Airway epithelial cell (primary cell): ENCODE results near the gene PRC1. TPM values are rescaled to one million over a fixed set of nuclear protein-coding genes. Genes with fewer than 3 reads are reported as not detected.

Experiments
- total RNA-seq: library from RNA; depleted of rRNA; stranded (reverse); fragments of >200 nt; gene quantifications from 2 replicates; pipeline ENCODE4 v1.2.3, GENCODE V29; 2015

The PRC1 gene, protein sequence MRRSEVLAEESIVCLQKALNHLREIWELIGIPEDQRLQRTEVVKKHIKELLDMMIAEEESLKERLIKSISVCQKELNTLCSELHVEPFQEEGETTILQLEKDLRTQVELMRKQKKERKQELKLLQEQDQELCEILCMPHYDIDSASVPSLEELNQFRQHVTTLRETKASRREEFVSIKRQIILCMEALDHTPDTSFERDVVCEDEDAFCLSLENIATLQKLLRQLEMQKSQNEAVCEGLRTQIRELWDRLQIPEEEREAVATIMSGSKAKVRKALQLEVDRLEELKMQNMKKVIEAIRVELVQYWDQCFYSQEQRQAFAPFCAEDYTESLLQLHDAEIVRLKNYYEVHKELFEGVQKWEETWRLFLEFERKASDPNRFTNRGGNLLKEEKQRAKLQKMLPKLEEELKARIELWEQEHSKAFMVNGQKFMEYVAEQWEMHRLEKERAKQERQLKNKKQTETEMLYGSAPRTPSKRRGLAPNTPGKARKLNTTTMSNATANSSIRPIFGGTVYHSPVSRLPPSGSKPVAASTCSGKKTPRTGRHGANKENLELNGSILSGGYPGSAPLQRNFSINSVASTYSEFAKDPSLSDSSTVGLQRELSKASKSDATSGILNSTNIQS
- total RNA-seq = 99.7 and 110 TPM in 2 replicates

DNA sequence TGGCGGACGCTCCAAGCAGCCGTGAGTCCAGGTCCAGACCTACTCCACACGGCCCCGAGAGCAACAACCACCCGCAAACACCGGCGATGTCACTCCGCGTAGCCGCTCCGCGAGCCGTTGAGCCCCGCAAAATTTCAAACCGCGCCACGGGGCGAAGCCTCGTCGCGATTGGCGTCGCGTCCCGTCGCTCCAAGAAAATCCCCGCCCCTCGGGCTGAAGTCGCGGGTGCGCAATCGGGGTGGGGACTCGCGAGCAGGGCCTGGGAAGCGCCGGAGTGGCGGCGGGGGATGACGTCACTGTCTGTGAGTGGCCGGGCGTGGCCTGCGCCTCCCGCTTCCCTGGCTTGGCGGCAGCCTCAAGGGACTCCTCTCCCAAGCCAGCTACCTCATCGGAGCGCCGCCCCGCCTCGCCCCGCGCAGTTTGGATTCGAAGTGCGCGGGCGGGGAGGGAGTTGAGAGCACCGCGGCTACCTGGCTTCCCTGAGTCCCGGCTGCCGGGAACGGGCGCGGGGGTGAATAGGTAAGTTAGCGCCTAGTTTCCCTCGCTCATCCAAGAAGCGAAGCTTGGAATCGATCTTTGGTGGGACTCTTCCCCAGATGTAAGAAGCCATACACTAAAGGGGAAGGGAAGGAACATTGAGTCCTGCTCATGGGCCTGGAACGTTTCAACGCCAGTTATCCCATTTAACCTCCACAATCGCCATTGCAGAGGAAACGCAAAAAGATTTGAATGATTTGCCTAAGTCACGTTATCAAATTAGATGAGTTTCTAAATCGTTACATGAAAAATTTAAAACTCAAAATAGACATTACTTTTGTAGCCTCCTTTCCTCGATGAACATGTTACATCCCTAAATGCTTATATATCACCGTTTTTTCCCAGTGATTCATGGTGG is at the start of gene PRC1:
Gene PRC1, minus strand, starts transcription at position 119 of the 895 bp plus-strand sequence. Its CDS starts 118 bp downstream, at position 1.

DNA sequence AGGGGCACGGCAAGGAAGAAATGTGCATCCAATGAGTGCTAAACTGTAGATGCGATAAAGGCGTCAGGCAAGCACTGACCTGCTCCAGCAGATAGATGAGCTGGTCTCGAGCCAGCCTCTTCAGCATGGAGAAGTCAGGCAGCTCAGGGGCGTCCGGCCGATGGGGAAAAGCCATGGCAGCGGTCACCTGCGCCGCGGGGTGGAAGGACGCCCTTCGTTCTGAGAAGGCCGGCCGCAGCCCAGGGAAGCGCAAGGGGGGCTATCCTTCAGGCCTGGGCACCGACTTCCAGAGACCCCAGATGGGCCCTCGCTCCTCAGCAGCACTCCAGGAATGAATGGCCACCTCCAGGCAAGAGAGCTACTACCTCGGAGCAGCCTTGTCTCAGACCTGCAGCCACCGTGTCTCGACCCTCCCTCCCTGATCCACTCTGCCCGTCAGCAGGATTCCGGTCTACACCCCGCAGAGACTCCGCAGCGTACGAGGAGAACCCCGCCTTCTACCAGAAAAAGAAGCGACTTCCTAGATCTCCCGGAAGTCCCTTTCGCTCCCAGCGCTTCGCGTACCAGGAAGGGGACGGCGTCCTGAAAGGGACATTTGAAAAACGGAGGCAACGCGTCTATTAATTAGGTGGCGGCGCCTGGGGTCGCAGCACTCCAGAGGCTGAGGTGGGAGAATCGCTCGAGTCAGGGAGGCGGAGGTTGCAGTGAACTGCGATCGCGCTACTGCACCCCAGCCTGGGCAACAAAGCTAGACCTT is 27.9 kb upstream of the PRC1 start, which contains the start of gene VPS33B:
Gene VPS33B, minus strand, starts transcription at position 520 of the 757 bp plus-strand sequence. Its CDS starts 345 bp downstream, at position 175.

DNA sequence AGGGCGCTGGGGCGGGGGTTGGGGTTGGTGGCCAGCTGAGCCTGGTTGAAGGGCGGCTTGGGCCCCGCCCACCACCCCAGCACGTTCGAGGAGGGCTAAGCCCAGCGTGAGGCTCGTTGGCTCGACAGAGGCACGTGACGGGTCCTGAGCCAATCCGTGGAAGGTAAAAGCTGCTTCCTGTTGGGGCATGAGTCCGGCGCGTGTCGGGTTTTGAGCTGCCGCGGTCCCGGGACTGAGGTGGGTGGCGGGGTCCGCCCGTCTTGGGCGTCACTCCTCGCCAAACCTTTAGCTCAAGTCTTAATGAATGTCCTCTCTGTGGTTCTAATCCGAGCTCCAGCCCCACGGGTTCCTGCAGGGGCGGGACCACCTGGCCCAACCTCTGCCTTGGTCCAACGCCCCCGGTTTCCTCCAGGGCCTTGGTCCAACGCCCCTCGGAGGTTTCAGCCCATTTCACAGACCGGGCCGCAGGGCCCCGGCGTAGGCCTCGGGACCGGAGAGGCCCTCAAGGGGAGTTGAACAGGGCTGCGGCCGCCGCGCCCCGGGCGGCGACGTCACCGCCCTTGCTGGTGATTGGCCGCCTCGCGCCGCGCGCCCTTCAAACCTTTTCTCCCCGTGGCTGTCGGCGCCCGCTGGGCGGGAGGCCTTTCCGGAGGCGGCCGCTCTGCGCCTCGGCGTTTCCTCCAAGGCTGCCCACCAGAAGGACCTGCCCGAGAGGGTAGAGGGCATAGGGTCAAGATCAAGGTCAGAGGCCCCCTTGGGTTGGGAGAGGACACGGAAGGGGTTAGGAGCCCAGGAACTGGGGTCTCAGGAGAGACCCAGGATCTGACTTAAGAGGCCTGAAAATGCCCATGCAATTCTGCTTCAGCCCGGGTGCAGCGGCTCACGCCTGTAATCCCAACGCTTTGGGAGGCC is 39.4 kb downstream of the PRC1 start, which contains the start of gene RCCD1:
Gene RCCD1, plus strand, starts transcription at position 173 of the 912 bp plus-strand sequence. CDS start 1,851 bp downstream, outside the sequence.

DNA sequence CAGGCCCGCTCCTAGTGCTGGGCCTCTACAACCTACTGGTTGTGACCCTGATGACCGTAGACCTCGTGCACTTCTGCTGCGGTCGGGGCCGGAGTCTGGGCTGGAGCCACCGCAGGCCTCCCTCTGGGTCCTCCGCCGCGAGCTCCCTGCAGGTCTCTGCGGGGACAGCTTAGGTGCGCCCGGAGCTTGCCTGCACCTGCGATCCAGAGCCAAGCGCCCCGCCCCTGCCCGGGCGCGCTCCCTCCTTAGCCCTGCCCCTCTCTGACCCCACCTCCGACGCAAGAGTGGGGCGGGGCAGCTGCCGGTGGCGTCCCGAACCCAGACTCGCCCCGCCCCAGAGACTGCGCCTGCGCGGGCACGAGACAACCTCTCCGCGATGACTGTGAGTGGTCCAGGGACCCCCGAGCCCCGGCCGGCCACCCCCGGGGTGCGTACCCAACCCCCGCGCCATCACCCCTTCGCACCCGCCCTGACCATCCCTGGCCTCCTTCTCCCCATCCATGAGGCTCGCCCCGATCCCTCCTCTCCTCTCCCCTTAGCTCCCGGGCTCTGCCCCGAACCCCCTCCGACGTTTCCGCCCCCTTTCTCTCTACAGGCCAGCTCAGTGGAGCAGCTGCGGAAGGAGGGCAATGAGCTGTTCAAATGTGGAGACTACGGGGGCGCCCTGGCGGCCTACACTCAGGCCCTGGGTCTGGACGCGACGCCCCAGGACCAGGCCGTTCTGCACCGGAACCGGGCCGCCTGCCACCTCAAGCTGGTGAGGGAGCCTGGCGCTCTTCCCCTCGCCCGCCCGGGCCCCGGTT is 59.2 kb downstream of the PRC1 start, which contains the start of gene UNC45A:
Gene UNC45A, plus strand, starts transcription at position 337 of the 803 bp plus-strand sequence. Its CDS starts 40 bp downstream, at position 377.

DNA sequence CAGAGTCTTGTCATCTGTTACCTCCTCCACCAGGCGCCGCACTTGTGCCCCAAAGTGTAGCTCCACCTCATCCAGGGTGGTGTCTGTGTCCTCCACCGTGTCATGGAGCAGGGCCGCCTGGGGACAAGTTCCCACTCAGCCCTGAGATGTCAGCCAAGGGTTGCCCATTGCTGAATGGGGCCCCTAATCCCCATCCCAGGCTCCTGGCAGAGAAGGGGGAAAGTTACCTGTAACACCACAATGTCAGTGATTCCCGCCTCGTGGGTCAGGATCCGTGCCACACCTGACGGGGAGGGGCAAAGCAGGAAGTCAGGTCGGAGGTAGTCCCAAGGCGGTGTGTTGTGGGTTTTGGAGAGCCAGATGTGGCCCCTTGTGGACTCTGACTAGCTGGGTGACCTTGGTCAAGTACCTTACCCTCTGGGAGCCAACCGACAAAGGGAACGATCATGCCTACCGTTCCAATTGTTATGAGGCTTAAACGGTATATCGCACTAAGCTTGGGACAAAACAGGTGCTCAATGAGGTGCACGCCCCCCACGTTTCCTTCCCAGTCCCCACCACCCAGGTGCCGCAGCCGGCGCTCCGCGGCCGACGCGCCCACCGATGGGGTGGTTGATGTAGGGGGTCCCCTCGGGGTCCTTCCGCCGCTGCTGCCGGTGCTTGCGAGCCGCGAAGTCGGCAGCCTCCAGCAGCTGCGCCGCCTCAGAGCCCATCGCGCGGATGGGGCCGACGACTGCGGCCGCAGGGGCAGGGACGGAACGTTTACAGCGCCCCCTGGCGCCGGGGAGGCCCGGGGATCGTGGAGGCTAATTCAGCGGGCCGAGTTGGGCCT is 62.3 kb downstream of the PRC1 start, which contains the start of gene HDDC3:
Gene HDDC3, minus strand, starts transcription at position 722 of the 832 bp plus-strand sequence. Its CDS starts 9 bp downstream, at position 713.

Other genes with a start within 250 kb of the PRC1 start
- 96.0 and 106 TPM in 2 replicates for gene FURIN, start 125.9 kb downstream of the PRC1 start, total RNA-seq
- 1.8 and 4.4 TPM in 2 replicates for gene FES, start 110.0 kb downstream of the PRC1 start, total RNA-seq
- 10.2 and 10.3 TPM in 2 replicates for gene MAN2A2, start 91.2 kb downstream of the PRC1 start, total RNA-seq
- 18.5 and 20.0 TPM in 2 replicates for gene HDDC3, start 62.0 kb downstream of the PRC1 start, total RNA-seq
- 41.0 and 55.9 TPM in 2 replicates for gene UNC45A, start 59.2 kb downstream of the PRC1 start, total RNA-seq
- gene RCCD1, start 39.7 kb downstream of the PRC1 start, total RNA-seq = 18.5 and 24.5 TPM in 2 replicates
- gene VPS33B, start 28.1 kb upstream of the PRC1 start, total RNA-seq = 10.8 and 16.8 TPM in 2 replicates
- not detected in 2 replicates for gene SV2B, start 105.7 kb upstream of the PRC1 start, total RNA-seq